Measurements from ENCODE around the gene KLHL2.
"Not testable (repeated sequence)": the region's sequence is repeated elsewhere in the genome, so short reads cannot be mapped to it uniquely, and the experiment has no call there.

KLHL2 gene

DNA sequence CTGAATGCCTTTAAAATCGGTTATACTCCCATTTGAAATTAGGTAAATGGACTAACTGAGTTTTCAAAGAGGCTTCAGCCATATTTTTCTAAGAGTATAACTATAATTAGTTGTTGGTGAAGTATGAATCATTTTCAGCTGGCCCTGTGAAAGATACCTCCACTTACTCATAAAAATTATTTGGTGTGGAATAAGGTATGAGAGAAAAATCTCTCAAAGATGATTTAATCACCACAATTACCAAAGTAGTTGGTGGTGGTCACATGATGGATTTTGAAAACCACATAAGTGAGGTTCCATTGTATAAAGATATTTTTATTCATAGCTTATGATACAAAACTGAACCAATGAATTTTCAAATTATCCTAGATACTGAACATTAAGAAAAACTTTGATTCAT, 9.0 kb upstream of the KLHL2 start:
- in situ Hi-C loops (cut with HindIII; ENCODE audit: low pct_ligation_motif_present, low pct_unique_long_range_greater_than_20kb, low sequenced_read_pairs), result no loop called here
- no peak for DNase-seq

DNA sequence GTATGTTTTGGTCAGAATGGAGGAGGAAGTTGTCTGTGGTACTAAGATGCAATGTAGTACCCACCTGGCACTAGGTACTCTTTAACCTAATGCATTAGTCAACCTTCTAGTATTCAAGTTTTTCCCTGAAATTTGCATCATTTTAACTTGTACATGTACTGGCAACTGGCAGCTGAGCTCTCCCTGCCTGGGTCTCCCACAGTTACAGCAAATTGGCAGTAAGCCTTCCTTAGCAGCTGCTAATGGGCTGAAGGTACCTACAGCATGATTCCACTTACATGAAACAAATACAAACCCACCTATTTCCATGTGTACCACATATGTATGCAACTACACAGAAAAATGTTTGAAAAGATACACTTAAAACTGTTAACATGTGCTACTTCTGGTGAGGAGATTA, 8.1 kb upstream of the KLHL2 start:
- DNase-seq, result no peak
- in situ Hi-C loops (cut with HindIII; ENCODE audit: low pct_ligation_motif_present, low pct_unique_long_range_greater_than_20kb, low sequenced_read_pairs), result no loop called here

DNA sequence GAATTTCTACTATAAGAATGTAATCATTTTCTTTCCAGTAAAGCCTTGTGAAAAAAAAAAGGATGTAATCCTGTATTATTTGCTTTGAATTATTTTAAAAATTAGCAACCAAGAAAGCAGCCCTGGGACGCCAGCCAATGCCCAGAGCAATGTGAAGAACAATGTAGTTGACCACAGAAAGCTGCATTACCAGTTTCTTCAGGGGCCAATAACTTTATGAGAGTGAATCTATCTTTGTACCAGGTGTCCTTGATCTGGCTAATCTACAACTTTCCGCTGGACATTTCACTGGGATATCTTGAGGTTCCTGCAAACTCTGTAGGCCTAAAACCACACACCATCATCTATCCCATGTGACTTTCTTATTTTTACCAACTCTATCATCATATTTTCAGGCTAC, 7.6 kb upstream of the KLHL2 start:
- in situ Hi-C loops (cut with HindIII; ENCODE audit: low pct_ligation_motif_present, low pct_unique_long_range_greater_than_20kb, low sequenced_read_pairs), result no loop called here
- no peak for DNase-seq

DNA sequence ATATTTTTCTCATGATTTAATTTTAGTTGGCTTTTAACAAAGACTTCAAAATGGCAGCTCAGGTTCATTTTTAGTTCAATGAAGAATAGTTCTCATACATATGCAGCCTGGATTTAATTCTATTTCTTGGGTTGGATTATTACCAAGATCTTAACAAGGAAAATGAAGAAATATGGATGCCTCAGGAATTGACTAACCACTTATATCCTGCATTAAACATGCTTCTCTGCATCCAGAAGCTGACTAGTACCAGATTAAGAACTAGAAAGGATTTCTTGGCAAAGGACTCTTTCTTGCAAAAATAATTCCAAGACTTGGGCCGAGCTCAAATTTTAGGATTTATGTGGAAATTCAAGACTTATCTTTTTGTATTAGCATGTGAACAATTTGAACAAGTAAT, 5.6 kb upstream of the KLHL2 start:
- no peak for DNase-seq
- in situ Hi-C loops (cut with HindIII; ENCODE audit: low pct_ligation_motif_present, low pct_unique_long_range_greater_than_20kb, low sequenced_read_pairs), result no loop called here

DNA sequence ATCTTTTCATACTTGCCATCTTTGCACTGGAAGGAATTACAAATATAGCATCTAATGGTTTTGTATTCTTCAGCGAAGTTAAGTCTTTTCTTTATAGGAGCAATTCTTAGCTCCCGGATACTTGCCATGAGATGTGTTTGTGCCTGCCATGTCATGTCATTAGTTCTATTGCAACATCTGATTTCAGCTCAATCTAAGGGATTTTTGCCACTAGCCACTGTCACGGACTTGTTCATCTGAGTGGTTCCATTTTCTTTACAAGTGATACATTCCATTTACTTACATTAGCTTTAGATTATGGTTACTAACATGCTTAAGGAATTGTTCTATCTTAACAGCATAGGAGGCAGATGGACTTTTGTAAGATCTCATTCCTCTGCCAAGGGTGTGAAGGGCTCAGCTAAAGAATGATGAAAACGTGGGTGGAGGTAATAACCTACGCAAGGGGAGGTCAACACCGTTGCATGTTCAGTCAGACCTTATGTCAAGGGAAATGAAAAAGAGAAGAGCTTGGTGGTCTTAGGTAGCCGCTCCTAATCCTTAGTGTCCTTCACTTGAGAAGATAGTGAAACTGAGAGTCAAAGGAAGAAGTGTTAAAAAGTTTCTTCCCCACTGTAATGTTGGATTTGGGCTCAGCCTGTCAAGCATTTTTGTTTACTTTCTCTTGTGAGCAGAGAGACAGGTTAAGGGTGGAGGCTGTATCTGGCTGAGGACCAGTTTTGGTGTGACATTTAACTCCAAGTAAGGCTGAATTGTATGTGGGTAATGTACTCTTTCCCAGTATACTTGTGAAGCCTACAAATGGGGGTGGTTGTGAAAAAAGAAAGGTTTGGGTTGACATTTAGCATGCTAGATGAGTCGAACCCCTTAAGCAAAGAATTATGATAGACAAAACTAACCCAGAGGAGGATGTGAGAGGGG, 3.6 kb upstream of the KLHL2 start:
- in situ Hi-C loops (cut with HindIII; ENCODE audit: low pct_ligation_motif_present, low pct_unique_long_range_greater_than_20kb, low sequenced_read_pairs), result no loop called here
- DNase-seq, result no peak

DNA sequence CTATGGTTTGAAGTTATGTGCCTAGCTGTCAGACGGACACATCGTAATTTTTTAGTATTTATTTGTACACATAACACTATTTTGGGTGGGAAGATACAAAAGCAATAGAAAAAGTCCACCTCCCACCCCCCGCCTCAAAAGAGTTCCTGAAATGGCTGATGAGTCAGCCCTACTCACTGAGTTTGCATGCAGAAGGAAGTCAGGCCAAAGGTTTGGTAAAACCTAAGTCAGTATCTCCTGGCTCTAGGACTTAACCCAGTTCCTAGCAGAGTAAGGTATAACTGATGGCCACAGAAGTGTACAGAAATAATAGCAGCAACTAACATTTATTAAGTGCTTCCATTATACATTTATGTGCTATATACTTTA, 2.9 kb upstream of the KLHL2 start:
- DNase-seq, result peak; percentile 27

DNA sequence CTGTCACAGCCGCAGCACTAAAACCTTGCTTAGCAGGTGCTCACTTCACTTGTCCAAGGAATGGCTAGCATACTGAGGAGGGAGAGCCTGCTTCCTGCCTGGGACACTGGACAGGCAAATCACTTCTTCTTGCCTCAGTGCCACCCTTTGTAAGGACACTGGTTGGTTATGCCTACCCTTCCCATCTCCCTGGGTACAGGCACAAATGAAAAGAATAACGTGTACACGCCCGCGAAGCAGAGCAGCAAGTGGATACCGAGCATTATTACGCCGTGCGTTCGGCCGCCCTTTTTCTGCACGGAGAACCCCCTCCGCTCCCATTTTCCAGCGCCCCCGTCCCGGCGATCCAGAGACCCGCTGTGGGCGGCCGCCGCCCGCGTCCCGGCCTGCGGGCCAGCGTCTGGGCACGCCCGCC, 338 bp upstream of the KLHL2 start:
- DNase-seq, result peak; percentile 26
- in situ Hi-C loops (cut with HindIII; ENCODE audit: low pct_ligation_motif_present, low pct_unique_long_range_greater_than_20kb, low sequenced_read_pairs), result no loop called here

More for the DNA sequence above, 2.9 kb upstream of the KLHL2 start:
- in situ Hi-C loops (cut with HindIII; ENCODE audit: low pct_ligation_motif_present, low pct_unique_long_range_greater_than_20kb, low sequenced_read_pairs), result no loop called here

DNA sequence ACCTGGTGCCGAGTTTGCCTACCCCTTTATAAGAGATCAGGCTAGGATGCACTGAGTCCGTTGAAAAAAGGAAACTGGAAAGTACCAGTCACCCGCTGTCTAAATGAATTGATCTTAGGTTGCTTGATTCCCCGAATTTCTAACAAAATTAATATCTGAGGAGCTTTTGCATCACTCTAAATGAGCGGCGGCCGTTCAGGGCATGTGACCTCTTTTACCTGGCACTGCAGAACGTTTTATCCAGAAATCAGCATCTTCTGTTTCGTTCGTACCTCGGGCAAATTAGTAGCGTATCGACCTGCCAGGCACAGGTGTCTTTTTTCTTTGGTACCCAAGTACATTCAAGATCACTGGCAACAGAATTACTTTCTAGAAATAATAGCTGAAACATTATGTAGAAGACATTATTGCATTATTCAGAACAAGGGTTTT, 876 bp downstream of the KLHL2 start:
- DNase-seq, result no peak
- in situ Hi-C loops (cut with HindIII; ENCODE audit: low pct_ligation_motif_present, low pct_unique_long_range_greater_than_20kb, low sequenced_read_pairs), result no loop called here

DNA sequence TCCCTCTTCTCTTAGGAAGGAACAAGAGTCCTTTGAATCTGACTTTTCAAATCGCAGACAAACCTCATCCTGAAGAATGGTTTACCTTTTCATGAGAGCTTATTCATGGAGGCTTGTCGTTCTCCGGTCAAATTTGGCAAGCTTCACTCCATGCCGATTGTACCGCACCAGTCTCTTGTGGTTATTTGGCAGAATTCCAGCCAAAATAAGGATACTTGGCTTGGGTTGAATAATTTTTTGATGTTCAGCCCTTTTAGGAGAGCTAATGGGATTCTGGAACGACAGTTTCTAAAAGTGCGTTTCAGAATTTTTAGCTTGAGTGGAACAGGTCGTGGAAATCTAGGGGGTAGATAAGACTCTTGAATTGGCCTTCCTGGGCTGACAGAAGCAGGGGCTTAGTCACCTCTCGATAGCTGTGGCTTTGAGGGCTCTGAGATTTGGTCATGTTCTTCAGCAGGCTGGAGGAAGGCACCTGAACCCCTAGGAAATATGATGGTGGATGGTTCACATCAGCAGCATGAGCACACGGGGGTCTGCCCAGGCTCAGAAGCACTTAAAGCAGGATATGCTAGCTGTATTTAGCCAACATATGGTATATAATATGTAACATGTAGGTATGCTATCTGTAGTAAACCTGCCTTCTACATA, 1.5 kb downstream of the KLHL2 start:
- DNase-seq, result peak; percentile 2
- in situ Hi-C loops (cut with HindIII; ENCODE audit: low pct_ligation_motif_present, low pct_unique_long_range_greater_than_20kb, low sequenced_read_pairs), result no loop called here

DNA sequence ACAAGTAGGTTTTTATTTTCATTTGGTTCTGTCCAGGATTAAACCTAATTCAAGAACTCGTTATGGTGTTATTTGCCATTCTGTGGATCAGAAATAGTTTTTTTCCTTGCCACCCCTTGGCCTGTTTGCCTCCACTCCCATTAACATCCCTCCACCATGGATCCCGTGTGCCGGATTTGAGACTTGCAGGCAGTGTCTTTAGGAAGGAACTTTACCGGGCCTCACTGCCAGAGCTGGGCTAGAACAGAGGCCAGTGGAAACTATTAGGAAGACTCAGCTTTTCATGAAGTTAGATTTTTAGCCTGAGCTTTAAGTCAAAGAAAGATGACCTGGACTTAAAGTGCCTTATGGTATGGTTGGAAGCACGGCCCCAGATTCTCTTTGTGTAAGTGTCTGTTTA, 2.4 kb downstream of the KLHL2 start:
- DNase-seq, result no peak
- in situ Hi-C loops (cut with HindIII; ENCODE audit: low pct_ligation_motif_present, low pct_unique_long_range_greater_than_20kb, low sequenced_read_pairs), result no loop called here

DNA sequence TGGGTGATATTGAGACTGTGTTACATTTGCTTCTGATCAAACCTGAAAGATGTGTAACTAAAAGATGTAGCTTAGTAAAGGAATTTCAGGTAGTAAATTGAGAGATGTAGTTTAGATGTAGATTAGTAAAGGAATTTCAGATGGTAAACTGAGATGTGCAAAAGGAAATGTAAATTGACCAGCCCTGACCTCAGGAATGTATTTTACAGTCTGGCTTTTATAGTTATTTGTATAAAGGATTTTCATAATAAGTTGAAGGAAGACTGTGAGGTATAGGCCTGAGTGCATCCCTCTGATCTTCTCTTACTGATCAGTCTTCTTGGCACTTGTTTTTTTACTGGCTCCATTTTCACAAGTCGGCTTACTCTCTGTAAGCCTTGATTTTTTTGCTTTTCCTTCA, 3.2 kb downstream of the KLHL2 start:
- in situ Hi-C loops (cut with HindIII; ENCODE audit: low pct_ligation_motif_present, low pct_unique_long_range_greater_than_20kb, low sequenced_read_pairs), result no loop called here
- no peak for DNase-seq

DNA sequence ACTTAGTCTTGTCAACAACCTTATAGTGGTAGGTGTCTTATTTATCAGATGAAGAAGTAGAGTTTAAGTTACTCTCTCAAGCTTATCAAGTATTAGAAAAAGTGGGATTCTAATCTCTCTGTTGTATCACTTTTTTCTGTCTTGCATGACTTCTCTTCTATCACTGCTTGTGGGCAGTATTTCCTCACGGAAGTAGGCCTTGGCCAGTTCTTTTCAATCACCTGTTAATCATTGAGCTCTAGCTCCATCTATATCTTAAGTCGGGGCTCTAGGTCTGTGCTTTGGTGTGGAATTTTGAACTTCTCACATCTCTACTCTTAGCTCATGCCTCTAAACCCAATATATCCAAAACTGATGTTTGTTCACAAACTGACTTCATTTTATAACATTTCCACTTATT, 5.3 kb downstream of the KLHL2 start:
- in situ Hi-C loops (cut with HindIII; ENCODE audit: low pct_ligation_motif_present, low pct_unique_long_range_greater_than_20kb, low sequenced_read_pairs), result not testable (repeated sequence)
- peak; percentile 64 for DNase-seq

DNA sequence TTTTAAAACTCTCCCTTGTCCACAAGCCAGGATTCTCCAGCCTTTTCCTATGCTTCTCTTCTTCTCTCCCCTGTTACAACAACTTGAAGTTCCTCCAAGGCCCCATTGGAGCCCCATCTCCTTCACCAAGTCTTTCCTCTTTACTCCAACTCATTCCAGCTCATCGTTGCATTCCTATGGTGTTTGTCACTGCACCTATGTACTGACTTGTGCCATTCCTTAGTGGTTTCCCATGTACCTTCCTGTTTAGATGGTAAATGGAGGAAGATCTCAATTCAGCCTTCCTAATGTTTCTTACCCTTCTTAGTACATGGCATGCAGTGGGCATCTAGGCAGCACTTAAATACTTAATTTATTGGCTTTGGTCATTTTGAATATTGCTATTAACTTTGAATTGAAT, 6.0 kb downstream of the KLHL2 start:
- in situ Hi-C loops (cut with HindIII; ENCODE audit: low pct_ligation_motif_present, low pct_unique_long_range_greater_than_20kb, low sequenced_read_pairs), result not testable (repeated sequence)

DNA sequence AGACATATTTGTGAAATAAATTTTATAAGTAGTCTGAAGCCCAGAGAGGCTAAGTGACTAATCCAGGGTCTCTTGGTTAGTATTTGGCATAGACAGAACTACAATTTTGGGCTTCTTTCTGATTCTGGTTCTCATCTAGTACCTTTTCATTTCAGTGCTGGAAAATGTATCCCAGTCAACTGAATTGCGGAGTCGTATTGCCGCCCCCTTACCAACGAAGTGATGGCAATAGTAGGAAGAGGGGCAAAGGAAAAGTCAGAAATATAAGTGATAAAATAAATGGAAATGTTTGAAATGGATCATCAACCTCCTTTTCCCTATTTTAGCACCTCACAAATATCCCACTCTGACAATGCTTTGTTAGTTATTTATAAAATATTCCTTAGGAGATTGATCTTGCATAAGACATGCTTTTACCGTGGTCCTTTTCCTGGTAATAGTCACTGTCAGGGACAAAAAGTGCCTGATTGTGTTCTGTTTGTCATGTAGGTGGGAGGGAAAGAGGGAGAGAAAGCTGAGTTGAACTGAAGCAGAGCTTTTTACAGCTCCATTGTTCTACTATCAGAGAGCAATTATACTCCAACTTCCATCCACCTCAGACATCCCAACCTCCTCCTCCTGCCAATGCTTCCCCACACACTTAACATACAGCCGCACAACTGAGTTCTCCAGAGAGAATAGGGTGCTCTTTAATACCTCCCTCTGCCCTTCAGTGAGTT, 6.8 kb downstream of the KLHL2 start:
- DNase-seq; in situ Hi-C loops (cut with HindIII; ENCODE audit: low pct_ligation_motif_present, low pct_unique_long_range_greater_than_20kb, low sequenced_read_pairs): not testable (repeated sequence)

More for the DNA sequence above, 6.0 kb downstream of the KLHL2 start:
- DNase-seq, result peak; percentile 22

DNA sequence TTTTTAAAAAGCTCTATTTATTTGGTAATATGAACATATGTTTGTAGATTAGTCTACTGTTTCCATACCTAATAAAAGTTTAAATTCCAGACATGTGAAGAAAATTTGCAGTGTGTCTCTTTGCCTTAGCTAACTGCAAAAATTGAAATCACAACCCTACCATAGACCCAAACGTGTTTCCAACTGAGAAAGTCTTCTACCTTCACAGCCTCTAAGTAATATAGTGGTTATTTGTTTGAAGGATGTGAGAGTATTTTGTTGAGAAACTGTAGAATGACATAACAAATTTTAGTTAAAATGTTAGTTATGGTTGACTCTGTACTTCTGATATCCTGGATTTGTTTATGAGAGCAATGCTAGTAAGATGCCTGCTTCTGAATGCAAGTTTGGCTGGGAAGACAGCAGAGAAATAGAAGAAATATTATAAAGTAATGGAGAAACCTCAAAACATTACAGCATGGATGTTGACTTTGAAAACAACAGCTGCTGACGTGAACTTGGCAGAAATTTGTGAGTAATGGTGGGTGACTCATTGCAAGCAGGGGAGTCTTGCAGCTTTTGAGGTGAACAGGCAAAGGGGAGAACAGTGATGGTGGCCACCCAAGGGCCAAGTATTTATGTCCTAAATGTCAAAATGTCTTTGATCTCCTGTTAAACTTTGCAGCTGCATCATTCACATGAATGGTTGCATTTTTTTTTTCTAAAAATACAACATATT, 7.8 kb downstream of the KLHL2 start:
- DNase-seq, result peak; percentile 50
- in situ Hi-C loops (cut with HindIII; ENCODE audit: low pct_ligation_motif_present, low pct_unique_long_range_greater_than_20kb, low sequenced_read_pairs), result not testable (repeated sequence)

DNA sequence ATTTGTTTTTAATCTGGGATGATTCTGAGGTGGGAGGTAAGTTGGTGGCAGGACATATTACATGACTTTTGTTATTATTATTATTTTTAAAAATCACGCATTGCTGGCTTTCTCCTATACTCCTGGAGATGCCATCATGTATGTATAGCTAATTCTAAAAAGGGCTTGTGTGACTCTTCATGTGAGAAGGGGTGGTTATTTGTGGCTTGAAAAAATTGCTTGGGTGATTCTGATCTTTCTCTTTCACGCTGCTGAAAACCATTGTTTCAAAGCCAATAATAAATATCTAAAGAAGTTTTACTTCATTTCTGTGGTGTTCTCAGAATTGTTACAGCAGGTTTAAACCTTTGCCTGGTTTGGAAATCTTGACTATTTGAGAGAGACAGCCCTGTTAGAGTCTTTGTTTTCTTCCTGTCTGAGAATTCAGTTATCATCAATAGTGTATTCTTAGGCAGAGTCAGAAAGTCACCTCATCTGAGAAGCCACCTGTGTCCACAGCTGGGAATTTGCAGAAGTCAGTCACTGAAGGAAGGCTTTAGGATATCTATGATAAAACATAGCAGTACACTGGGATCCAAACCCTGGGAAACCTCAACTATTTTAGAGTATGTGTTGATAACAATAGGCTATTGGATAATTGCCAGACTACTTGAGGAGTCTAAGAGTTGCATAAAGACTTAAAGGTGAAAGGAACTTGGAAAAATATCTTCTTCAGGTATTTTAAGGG, 8.6 kb downstream of the KLHL2 start:
- DNase-seq; in situ Hi-C loops (cut with HindIII; ENCODE audit: low pct_ligation_motif_present, low pct_unique_long_range_greater_than_20kb, low sequenced_read_pairs): not testable (repeated sequence)

DNA sequence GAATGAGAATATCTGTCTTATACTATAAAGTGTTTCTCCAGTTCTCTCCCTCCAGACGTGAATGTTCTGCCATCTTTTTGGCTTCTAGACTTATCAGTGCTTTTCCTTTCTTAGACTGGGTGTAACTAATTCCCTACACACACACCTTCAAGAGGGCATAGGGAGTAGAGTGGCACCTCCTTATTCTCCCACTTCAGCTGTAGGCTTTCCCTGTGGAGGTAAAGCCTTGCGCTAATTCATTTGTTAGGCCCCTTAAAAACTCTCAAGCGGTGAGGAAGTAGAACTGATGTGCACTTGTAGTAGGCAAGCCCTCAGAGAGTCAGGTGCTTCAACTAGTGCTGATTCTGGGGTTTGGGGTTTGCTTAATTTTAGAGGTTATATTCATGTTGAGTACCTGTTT, 10.0 kb downstream of the KLHL2 start:
- no peak for DNase-seq
- in situ Hi-C loops (cut with HindIII; ENCODE audit: low pct_ligation_motif_present, low pct_unique_long_range_greater_than_20kb, low sequenced_read_pairs), result no loop called here

DNA sequence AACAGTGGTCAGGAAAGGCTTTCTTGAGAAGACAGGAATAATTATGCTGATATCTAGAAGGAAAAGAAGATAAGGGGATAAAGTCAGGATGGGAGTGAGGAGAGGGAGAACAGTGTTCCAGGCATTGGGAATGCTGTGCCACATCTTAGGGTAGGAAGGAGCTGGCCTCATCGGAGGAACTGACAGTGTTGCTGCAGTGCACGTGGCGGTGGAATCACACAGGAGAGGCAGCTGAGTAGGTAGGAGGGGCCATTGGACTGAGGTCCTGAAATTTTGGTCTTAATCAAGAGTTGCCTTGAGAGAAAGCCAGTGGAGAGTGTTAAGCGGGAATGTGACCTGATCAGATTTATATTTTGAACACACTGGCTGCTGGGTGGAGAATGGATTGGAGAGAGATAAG, 13.9 kb downstream of the KLHL2 start:
- in situ Hi-C loops (cut with HindIII; ENCODE audit: low pct_ligation_motif_present, low pct_unique_long_range_greater_than_20kb, low sequenced_read_pairs); DNase-seq: not testable (repeated sequence)
